ENCODE measurements around the gene P2RY13.

- TF ChIP-seq CTCF (IDR thresholded peaks at IDR 0.05; ENCODE audit: low read length) (no peak), EZH2 (optimal IDR thresholded peaks at IDR 0.05; ENCODE audit: low read depth, low read length) (no peak), EZH2phosphoT487 (IDR thresholded peaks at IDR 0.05; ENCODE audit: low read length) (no peak)
Measured at GRCh38 chr3:151306168-151306810, 23.1 kb downstream of the P2RY13 start.
